ENCODE results near the gene PRPF40B.

GRCh38 chr12:49645146-49646039 lies 22.0 kb downstream of the PRPF40B start:
- TF ChIP-seq MAX (IDR thresholded peaks at IDR 0.05; ENCODE audit: low read depth, low read length) (no peak), MYC (IDR thresholded peaks at IDR 0.05; ENCODE audit: low read depth, low read length) (no peak), CTCF (IDR thresholded peaks at IDR 0.05; ENCODE audit: low read depth, low read length) (no peak), POLR2A (IDR thresholded peaks at IDR 0.05; ENCODE audit: extremely low read depth, insufficient read length) (no peak)
